ENCODE data around the gene HBG2. TPM values are rescaled to one million over a fixed set of nuclear protein-coding genes. Genes with fewer than 3 reads are reported as not detected.
"Not testable (repeated sequence)": the region's sequence is repeated elsewhere in the genome, so short reads cannot be mapped to it uniquely, and the experiment has no call there.

The HBG2 gene
- total RNA-seq, 1 donor from 2014 or later: not detected

GRCh38 chr11:5251746-5252145, 2.8 kb downstream of the HBG2 start:
- H3K4me3 Mint-ChIP-seq: no peak overlapping the region
- H3K27me3 Mint-ChIP-seq: no peaks in the 10 kb centered on the region
- H3K27ac Mint-ChIP-seq: no peak overlapping the region
- intact Hi-C loops (cut with micrococcal nuclease): no loop called here
- H3K36me3 Mint-ChIP-seq (ENCODE audit: low read depth): no peaks in the 10 kb centered on the region
- no peak for DNase-seq
- H3K9me3 Mint-ChIP-seq: no peaks in the 10 kb centered on the region
- no peaks in the 10 kb centered on the region for H3K4me1 Mint-ChIP-seq

GRCh38 chr11:5250543-5251204, 3.9 kb downstream of the HBG2 start:
- DNase-seq: no peak
- Mint-ChIP-seq H3K9me3 (no peaks in the 10 kb centered on the region), H3K36me3 (ENCODE audit: low read depth) (no peaks in the 10 kb centered on the region), H3K4me1 (no peaks in the 10 kb centered on the region), H3K27ac (no peak overlapping the region), H3K27me3 (no peaks in the 10 kb centered on the region), H3K4me3 (no peak overlapping the region)
- intact Hi-C loops (cut with micrococcal nuclease): no loop called here

- H3K4me1 Mint-ChIP-seq; H3K36me3 Mint-ChIP-seq (ENCODE audit: low read depth); H3K27me3 Mint-ChIP-seq; H3K4me3 Mint-ChIP-seq; H3K9me3 Mint-ChIP-seq; H3K27ac Mint-ChIP-seq; intact Hi-C loops (cut with micrococcal nuclease); DNase-seq: not testable (repeated sequence)
Observed at GRCh38 chr11:5249807-5250396, 4.7 kb downstream of the HBG2 start, which contains the start of gene HBG1. Gene HBG1 (minus strand): TSS chr11:5249857. CDS start chr11:5249804, 53 bp downstream.

GRCh38 chr11:5248498-5248897, 6.1 kb downstream of the HBG2 start:
- H3K4me3 Mint-ChIP-seq; H3K36me3 Mint-ChIP-seq (ENCODE audit: low read depth); H3K27me3 Mint-ChIP-seq; H3K27ac Mint-ChIP-seq; DNase-seq; H3K9me3 Mint-ChIP-seq; H3K4me1 Mint-ChIP-seq; intact Hi-C loops (cut with micrococcal nuclease): not testable (repeated sequence)

- Mint-ChIP-seq H3K27ac (no peak overlapping the region), H3K4me1 (no peaks in the 10 kb centered on the region), H3K27me3 (no peaks in the 10 kb centered on the region), H3K4me3 (no peak overlapping the region), H3K36me3 (ENCODE audit: low read depth) (no peaks in the 10 kb centered on the region), H3K9me3 (no peaks in the 10 kb centered on the region)
- no peak for DNase-seq
- intact Hi-C loops (cut with micrococcal nuclease): no loop called here
Observed at GRCh38 chr11:5247472-5248192, 6.9 kb downstream of the HBG2 start.

GRCh38 chr11:5246772-5247471, 7.7 kb downstream of the HBG2 start:
- H3K27ac Mint-ChIP-seq: no peak overlapping the region
- H3K4me3 Mint-ChIP-seq: no peak overlapping the region
- intact Hi-C loops (cut with micrococcal nuclease): no loop called here
- H3K27me3 Mint-ChIP-seq: no peaks in the 10 kb centered on the region
- H3K4me1 Mint-ChIP-seq: no peaks in the 10 kb centered on the region
- H3K36me3 Mint-ChIP-seq (ENCODE audit: low read depth): no peaks in the 10 kb centered on the region
- no peaks in the 10 kb centered on the region for H3K9me3 Mint-ChIP-seq
- no peak for DNase-seq

GRCh38 chr11:5245155-5245554, 9.4 kb downstream of the HBG2 start:
- H3K9me3 Mint-ChIP-seq: no peaks in the 10 kb centered on the region
- intact Hi-C loops (cut with micrococcal nuclease): no loop called here
- no peak overlapping the region for H3K4me3 Mint-ChIP-seq
- H3K36me3 Mint-ChIP-seq (ENCODE audit: low read depth): no peaks in the 10 kb centered on the region
- H3K27me3 Mint-ChIP-seq: no peaks in the 10 kb centered on the region
- H3K27ac Mint-ChIP-seq: no peak overlapping the region
- no peak for DNase-seq
- H3K4me1 Mint-ChIP-seq: no peaks in the 10 kb centered on the region

- intact Hi-C loops (cut with micrococcal nuclease): no loop called here
- H3K36me3 Mint-ChIP-seq (ENCODE audit: low read depth): no peaks in the 10 kb centered on the region
- H3K4me1 Mint-ChIP-seq: no peaks in the 10 kb centered on the region
- no peak overlapping the region for H3K27ac Mint-ChIP-seq
- no peaks in the 10 kb centered on the region for H3K9me3 Mint-ChIP-seq
- H3K27me3 Mint-ChIP-seq: no peaks in the 10 kb centered on the region
- no peak for DNase-seq
- no peak overlapping the region for H3K4me3 Mint-ChIP-seq
Observed at GRCh38 chr11:5243816-5244180, 10.8 kb downstream of the HBG2 start.

- DNase-seq: no peak
- Mint-ChIP-seq H3K36me3 (ENCODE audit: low read depth) (no peaks in the 10 kb centered on the region), H3K9me3 (no peaks in the 10 kb centered on the region), H3K4me3 (no peak overlapping the region), H3K27me3 (peaks cover 2% of the 10 kb centered on the region), H3K27ac (no peak overlapping the region), H3K4me1 (no peaks in the 10 kb centered on the region)
- intact Hi-C loops (cut with micrococcal nuclease): no loop called here
Observed at GRCh38 chr11:5242933-5243815, 11.4 kb downstream of the HBG2 start.

- H3K36me3 Mint-ChIP-seq (ENCODE audit: low read depth): no peaks in the 10 kb centered on the region
- peaks cover 4% of the 10 kb centered on the region for H3K27me3 Mint-ChIP-seq
- no peaks in the 10 kb centered on the region for H3K4me1 Mint-ChIP-seq
- H3K4me3 Mint-ChIP-seq: no peak overlapping the region
- H3K27ac Mint-ChIP-seq: no peak overlapping the region
- DNase-seq: no peak
- intact Hi-C loops (cut with micrococcal nuclease): no loop called here
- H3K9me3 Mint-ChIP-seq: no peaks in the 10 kb centered on the region
Observed at GRCh38 chr11:5242208-5242607, 12.4 kb downstream of the HBG2 start.

GRCh38 chr11:5241458-5241857, 13.1 kb downstream of the HBG2 start:
- no peaks in the 10 kb centered on the region for H3K36me3 Mint-ChIP-seq (ENCODE audit: low read depth)
- H3K4me3 Mint-ChIP-seq: no peak overlapping the region
- no peaks in the 10 kb centered on the region for H3K9me3 Mint-ChIP-seq
- H3K27ac Mint-ChIP-seq: no peak overlapping the region
- no peaks in the 10 kb centered on the region for H3K4me1 Mint-ChIP-seq
- H3K27me3 Mint-ChIP-seq: peaks cover 4% of the 10 kb centered on the region
- no peak for DNase-seq
- intact Hi-C loops (cut with micrococcal nuclease): no loop called here

- no peak for DNase-seq
- Mint-ChIP-seq H3K4me1 (no peaks in the 10 kb centered on the region), H3K9me3 (no peaks in the 10 kb centered on the region), H3K27me3 (peaks cover 6% of the 10 kb centered on the region), H3K27ac (no peak overlapping the region), H3K36me3 (ENCODE audit: low read depth) (no peaks in the 10 kb centered on the region), H3K4me3 (no peak overlapping the region)
- intact Hi-C loops (cut with micrococcal nuclease): no loop called here
Observed at GRCh38 chr11:5240458-5240857, 14.1 kb downstream of the HBG2 start.

GRCh38 chr11:5240056-5240455, 14.5 kb downstream of the HBG2 start:
- intact Hi-C loops (cut with micrococcal nuclease): no loop called here
- Mint-ChIP-seq H3K4me3 (no peak overlapping the region), H3K4me1 (no peaks in the 10 kb centered on the region), H3K27me3 (peaks cover 9% of the 10 kb centered on the region), H3K36me3 (ENCODE audit: low read depth) (no peaks in the 10 kb centered on the region), H3K27ac (no peak overlapping the region), H3K9me3 (no peaks in the 10 kb centered on the region)
- no peak for DNase-seq
